ENCODE data around the gene EDARADD.
"Not testable (repeated sequence)": the region's sequence is repeated elsewhere in the genome, so short reads cannot be mapped to it uniquely, and the experiment has no call there.

Gene EDARADD

GRCh38 chr1:236486356-236487002 is 92.4 kb downstream of the EDARADD start:
- no peak overlapping the region for H3K4me3 ChIP-seq (ENCODE audit: low read length)
- no peak for TF ChIP-seq CTCF (conservative IDR thresholded peaks at IDR 0.05; ENCODE audit: low read length)
- DNase-seq (ENCODE audit: low read depth): no peak

GRCh38 chr1:236489161-236489560 is 95.1 kb downstream of the EDARADD start:
- H3K4me3 ChIP-seq (ENCODE audit: low read length); DNase-seq (ENCODE audit: low read depth): not testable (repeated sequence)

DNA sequence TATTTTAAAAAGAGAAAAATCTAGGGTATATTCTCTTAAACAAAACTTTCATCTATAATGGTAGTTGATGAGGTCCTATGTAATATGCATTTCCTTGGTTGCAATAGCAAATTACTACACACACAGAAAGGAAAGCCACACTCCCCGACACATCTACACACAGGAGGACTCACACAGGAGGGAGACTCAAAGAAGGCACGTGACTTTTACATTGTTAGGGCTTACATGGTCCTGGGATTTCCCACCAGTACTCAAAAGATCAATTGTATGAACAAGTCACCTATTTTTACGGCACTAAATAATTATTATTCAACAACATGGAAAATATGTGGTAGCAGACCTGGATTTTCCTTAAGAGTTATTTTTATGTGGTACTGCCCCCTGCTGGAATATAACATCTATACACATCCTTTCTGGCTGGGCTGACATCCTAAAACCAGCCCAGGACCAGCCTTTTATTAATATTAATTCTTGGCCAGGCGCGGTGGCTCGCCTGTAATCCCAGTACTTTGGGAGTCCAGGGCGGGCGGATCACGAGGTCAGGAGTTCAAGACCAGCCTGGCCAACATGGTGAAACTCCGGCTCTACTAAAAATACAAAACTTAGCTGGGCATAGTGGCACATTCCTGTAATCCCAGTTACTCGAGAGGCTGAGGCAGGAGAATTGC is 95.8 kb downstream of the EDARADD start:
- peak; percentile 56 for TF ChIP-seq CTCF (conservative IDR thresholded peaks at IDR 0.05; ENCODE audit: low read length)
- peak; percentile 56 for DNase-seq (ENCODE audit: low read depth)
- H3K4me3 ChIP-seq (ENCODE audit: low read length): no peak overlapping the region

GRCh38 chr1:236491469-236492136 is 97.5 kb downstream of the EDARADD start:
- H3K4me3 ChIP-seq (ENCODE audit: low read length): no peak overlapping the region
- no peak for DNase-seq (ENCODE audit: low read depth)
- TF ChIP-seq CTCF (conservative IDR thresholded peaks at IDR 0.05; ENCODE audit: low read length): no peak

DNA sequence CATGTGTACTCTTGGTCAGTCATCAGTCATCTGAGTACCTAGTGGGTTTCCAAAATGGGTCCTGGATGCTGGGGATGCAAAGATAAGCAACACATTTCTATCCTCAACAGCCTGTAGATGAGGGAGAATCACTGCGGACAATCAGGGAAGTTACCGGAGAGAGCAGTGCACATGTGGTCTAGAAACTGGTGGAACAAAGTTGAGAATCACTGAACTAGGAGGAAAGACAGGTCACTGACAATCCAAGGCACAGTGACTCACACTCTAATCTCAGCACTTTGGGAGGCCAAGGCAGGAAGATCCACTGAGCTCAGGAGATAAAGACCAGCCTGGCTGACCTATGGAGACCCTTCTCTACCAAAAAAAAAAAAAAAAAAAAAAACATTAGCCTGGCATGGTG is 98.3 kb downstream of the EDARADD start:
- no peak for TF ChIP-seq CTCF (conservative IDR thresholded peaks at IDR 0.05; ENCODE audit: low read length)
- no peak overlapping the region for H3K4me3 ChIP-seq (ENCODE audit: low read length)
- DNase-seq (ENCODE audit: low read depth): no peak

GRCh38 chr1:236494082-236494481 is 100.0 kb downstream of the EDARADD start:
- no peak for TF ChIP-seq CTCF (conservative IDR thresholded peaks at IDR 0.05; ENCODE audit: low read length)
- no peak for DNase-seq (ENCODE audit: low read depth)
- H3K4me3 ChIP-seq (ENCODE audit: low read length): no peak overlapping the region

GRCh38 chr1:236494586-236495466 is 100.7 kb downstream of the EDARADD start:
- DNase-seq (ENCODE audit: low read depth): peak; percentile 29

More at GRCh38 chr1:236494586-236495466, 100.7 kb downstream of the EDARADD start:
- no peak for TF ChIP-seq CTCF (conservative IDR thresholded peaks at IDR 0.05; ENCODE audit: low read length)
- no peak overlapping the region for H3K4me3 ChIP-seq (ENCODE audit: low read length)
